T1000 (cell line): Measurements from ENCODE around the gene HEATR1.
"Not testable (repeated sequence)": the region's sequence is repeated elsewhere in the genome, so short reads cannot be mapped to it uniquely, and the experiment has no call there.

Source experiments
- DNase-seq: peaks from one replicate; lab custom pipeline; 2025; ENCODE audit warnings: mixed read lengths; lab: John Stamatoyannopoulos, UW

The HEATR1 gene

GRCh38 chr1:236590553-236591150, 13.7 kb downstream of the HEATR1 start:
- no peak for DNase-seq

GRCh38 chr1:236589531-236589930, 14.8 kb downstream of the HEATR1 start:
- DNase-seq, result no peak

- no peak for DNase-seq
These were observed 22.8 kb downstream of the HEATR1 start for GRCh38 chr1:236581528-236581927.

- not testable (repeated sequence) for DNase-seq
These were observed 23.9 kb downstream of the HEATR1 start for GRCh38 chr1:236580404-236580803.

- DNase-seq, result no peak
These were observed 25.7 kb downstream of the HEATR1 start for GRCh38 chr1:236578661-236579060.

GRCh38 chr1:236577041-236577440, 27.3 kb downstream of the HEATR1 start:
- DNase-seq, result not testable (repeated sequence)

GRCh38 chr1:236576004-236576403, 28.3 kb downstream of the HEATR1 start:
- no peak for DNase-seq

GRCh38 chr1:236575523-236575922, 28.8 kb downstream of the HEATR1 start:
- DNase-seq, result no peak

- DNase-seq, result no peak
These were observed 35.9 kb downstream of the HEATR1 start for GRCh38 chr1:236568285-236568894.

GRCh38 chr1:236565530-236565929, 38.8 kb downstream of the HEATR1 start:
- no peak for DNase-seq

GRCh38 chr1:236561976-236562375, 42.3 kb downstream of the HEATR1 start:
- no peak for DNase-seq

GRCh38 chr1:236560213-236560771, 44.0 kb downstream of the HEATR1 start:
- DNase-seq, result no peak

- DNase-seq, result no peak
These were observed 45.5 kb downstream of the HEATR1 start for GRCh38 chr1:236558846-236559245.

- DNase-seq, result no peak
These were observed 46.2 kb downstream of the HEATR1 start for GRCh38 chr1:236558081-236558480.

- DNase-seq, result no peak
These were observed 47.7 kb downstream of the HEATR1 start for GRCh38 chr1:236556606-236557005.

- no peak for DNase-seq
These were observed 50.9 kb downstream of the HEATR1 start for GRCh38 chr1:236553370-236553769.

- no peak for DNase-seq
These were observed 51.4 kb downstream of the HEATR1 start for GRCh38 chr1:236552901-236553300.

- DNase-seq, result no peak
These were observed 52.2 kb downstream of the HEATR1 start for GRCh38 chr1:236552096-236552495.

- DNase-seq, result no peak
These were observed 53.1 kb downstream of the HEATR1 start for GRCh38 chr1:236550961-236551851.

GRCh38 chr1:236548452-236548851, 55.9 kb downstream of the HEATR1 start:
- DNase-seq, result no peak

GRCh38 chr1:236545621-236546169, 58.6 kb downstream of the HEATR1 start:
- DNase-seq, result no peak

GRCh38 chr1:236543065-236543669, 61.1 kb downstream of the HEATR1 start:
- no peak for DNase-seq
